GM21723 (cell line): Measurements from ENCODE around the gene HAVCR2.
A peak's percentile ranks its signal among the peaks of the same experiment; 100 is the strongest.
"Not testable (repeated sequence)": the region's sequence is repeated elsewhere in the genome, so short reads cannot be mapped to it uniquely, and the experiment has no call there.

Experiments
- ATAC-seq: cut with Tn5 transposase; IDR thresholded peaks from one replicate; pipeline ENCODE4 v1.9.1; 2021; ENCODE audit warnings: mild to moderate bottlenecking, moderate library complexity; ENCODE audit not compliant: unreplicated experiment

The HAVCR2 gene

GRCh38 chr5:157100140-157100679 lies 8.6 kb downstream of the HAVCR2 start:
- ATAC-seq, result peak; percentile 47

GRCh38 chr5:157088342-157088990 lies 20.4 kb downstream of the HAVCR2 start:
- peak; percentile 66 for ATAC-seq

- no peak for ATAC-seq
These were observed 22.0 kb downstream of the HAVCR2 start for GRCh38 chr5:157086751-157087359.

GRCh38 chr5:157085930-157086329 lies 22.9 kb downstream of the HAVCR2 start:
- ATAC-seq, result no peak

GRCh38 chr5:157080286-157080685 lies 28.6 kb downstream of the HAVCR2 start:
- no peak for ATAC-seq

- ATAC-seq, result no peak
These were observed 32.3 kb downstream of the HAVCR2 start for GRCh38 chr5:157076558-157076957.

GRCh38 chr5:157072508-157072907 lies 36.3 kb downstream of the HAVCR2 start:
- ATAC-seq, result no peak

GRCh38 chr5:157069949-157070348 lies 38.9 kb downstream of the HAVCR2 start:
- no peak for ATAC-seq

GRCh38 chr5:157068785-157069184 lies 40.1 kb downstream of the HAVCR2 start:
- no peak for ATAC-seq

- ATAC-seq, result no peak
These were observed 40.5 kb downstream of the HAVCR2 start for GRCh38 chr5:157068339-157068738.

GRCh38 chr5:157067005-157067404 lies 41.8 kb downstream of the HAVCR2 start:
- no peak for ATAC-seq

GRCh38 chr5:157066080-157066479 lies 42.8 kb downstream of the HAVCR2 start:
- ATAC-seq, result no peak

- no peak for ATAC-seq
These were observed 44.9 kb downstream of the HAVCR2 start for GRCh38 chr5:157063776-157064430.

GRCh38 chr5:157059891-157060290 lies 49.0 kb downstream of the HAVCR2 start:
- no peak for ATAC-seq

GRCh38 chr5:157059093-157059539 lies 49.7 kb downstream of the HAVCR2 start, which contains the start of gene HAVCR1:
TSS of gene HAVCR1 (minus strand) at chr5:157059116. CDS start at chr5:157057943, 1,173 bp downstream.
- ATAC-seq, result no peak

- ATAC-seq, result no peak
These were observed 51.1 kb downstream of the HAVCR2 start for GRCh38 chr5:157057459-157058370.

- not testable (repeated sequence) for ATAC-seq
These were observed 52.0 kb downstream of the HAVCR2 start for GRCh38 chr5:157056848-157057247.

GRCh38 chr5:157051604-157052245 lies 57.1 kb downstream of the HAVCR2 start:
- no peak for ATAC-seq

- no peak for ATAC-seq
These were observed 58.8 kb downstream of the HAVCR2 start for GRCh38 chr5:157050050-157050449.

GRCh38 chr5:157049605-157050004 lies 59.2 kb downstream of the HAVCR2 start:
- no peak for ATAC-seq
